ENCODE measurements around the gene RALGAPA2.

Gene RALGAPA2

DNA sequence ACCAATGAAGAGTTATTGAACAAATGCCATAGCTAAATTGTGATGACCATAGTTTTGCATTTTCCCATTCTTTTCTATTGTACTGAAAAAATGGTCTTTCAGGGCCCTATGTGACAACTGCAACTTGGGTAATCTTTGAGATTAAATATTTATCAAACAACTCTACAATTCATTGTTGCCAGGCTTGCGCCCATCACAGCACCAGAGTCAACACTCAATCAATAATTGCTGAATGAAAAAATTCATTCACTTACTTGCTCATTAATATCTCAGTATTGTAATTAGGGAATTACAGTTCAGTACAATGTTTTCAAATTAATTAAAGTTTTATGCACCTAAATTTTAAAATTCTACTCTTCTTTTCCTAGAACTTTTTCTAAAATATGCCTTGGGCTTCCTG is 7.7 kb upstream of the RALGAPA2 start:
- no peak for DNase-seq (ENCODE audit: low read depth)

DNA sequence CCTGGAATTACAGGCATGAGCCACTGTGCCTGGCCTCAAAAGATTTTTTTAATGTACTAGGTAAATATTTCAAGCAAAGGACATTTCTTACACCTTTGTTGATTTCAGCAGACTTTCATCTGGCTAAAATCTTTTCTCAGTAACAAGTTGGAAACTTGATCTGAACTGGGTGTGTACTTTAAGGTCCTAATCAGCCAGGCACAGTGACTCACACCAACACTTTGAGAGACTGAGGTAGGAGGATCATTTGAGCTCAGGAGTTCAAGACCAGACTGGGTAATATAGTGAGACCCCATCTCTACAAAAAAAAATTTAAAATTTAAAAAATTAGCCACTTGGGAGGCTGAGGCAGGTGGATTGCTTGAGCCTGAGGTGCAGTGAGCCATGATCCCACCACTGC is 7.0 kb upstream of the RALGAPA2 start:
- DNase-seq (ENCODE audit: low read depth): no peak

DNA sequence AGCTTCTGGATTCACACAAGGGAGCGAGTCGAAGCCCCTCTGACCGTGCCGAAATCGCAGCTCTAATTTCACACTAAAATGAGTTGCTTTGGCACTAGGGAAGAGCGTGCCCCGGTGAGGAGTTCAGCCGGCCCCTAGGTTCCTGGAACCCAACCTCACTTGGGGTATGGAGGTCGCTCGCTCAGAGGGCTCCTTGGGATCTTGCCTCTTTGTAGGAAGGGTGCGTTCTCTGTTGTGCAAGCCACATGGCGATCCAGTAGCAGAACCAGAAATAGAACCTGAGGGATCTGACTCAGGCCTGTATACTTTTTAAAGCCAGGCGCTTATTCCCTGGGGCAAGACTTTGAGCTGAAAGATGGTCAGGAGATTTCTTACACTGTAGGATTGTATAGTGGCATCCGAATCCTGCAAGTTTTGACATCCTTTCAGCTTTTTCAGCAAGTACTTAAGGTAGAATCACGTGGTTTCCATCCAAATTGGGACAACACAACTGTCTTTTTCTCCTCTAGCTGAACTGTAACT is 861 bp upstream of the RALGAPA2 start:
- no peak for DNase-seq (ENCODE audit: low read depth)

DNA sequence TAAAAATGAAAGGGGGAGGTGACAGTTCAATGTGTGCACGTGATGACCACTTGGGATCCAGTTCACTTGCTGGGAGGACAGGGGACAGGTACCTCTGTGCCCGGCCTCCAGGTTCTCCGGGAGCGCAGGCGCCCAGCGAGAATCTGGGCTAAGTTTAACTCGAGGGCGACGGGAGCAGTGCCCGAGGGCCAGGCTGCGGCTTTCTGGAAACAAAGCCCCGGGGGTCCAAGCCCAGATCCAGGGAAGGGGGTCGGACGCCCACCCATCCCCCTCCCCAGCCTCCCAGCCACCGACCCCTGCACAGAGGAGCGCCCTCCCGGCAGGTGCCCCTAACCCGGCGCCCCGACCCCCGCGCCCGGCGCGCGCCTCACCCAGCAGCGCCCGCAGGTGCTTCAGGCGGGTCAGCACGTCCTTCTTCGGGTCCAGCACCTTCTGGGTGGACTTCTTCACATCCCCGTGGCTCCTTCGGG is 405 bp downstream of the RALGAPA2 start:
- no peak for DNase-seq (ENCODE audit: low read depth)

DNA sequence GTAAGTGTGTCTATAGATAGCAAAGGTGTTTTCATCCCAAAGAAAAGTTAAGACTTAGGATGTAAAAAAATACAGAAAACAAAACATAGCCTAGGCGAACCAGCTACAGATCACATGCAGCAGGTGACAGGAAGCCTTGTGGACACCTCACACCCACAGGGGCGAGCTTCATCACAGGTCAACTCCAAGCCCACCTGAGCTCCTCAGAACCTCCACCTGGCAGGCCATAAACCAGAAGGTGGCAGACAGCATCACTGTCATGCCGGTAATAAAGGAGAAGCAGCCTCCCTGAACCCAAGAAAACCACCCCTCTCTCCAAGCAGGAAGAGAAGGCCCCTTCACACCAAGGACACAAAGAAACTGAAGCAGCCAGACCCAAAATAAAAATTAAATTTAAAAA is 1.0 kb downstream of the RALGAPA2 start:
- DNase-seq (ENCODE audit: low read depth): no peak

DNA sequence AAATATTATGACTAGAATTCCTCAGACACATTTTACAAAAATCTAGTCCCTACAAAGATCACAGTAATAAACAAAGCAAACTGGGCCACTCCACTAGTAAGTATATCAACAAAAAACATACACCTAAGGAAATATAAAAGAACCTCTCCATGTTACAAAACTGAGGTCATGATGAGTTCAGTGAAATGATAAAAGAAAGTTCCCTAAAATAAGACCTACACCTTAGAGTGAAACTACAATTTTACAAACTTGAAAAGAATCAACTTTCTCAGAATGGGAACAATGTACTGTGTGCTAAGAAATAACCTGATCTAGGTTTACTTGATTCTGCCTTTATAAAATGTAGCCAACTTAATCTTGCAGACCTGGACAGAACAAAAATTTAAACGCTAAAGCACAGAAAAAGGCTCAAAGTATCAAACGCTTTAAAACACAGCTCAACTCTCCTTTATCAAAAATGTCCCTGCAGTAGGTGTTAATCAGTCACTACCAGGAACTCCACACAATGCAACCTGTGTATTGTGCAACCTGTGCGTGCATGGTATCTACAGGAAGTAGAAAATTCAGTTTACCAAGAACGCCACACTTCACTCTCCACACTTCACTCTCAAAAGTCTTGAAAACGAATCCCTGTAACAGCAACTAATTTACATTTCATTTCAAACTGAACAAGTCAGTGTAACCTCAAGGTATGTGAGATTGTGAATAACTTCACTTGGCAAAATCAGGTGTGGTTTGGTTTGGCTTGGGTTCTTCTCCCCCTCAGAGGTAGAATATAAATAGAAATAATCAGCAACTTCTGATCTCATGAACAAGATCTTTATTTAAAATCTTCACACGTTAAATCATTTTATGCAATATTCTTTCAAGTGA is 1.8 kb downstream of the RALGAPA2 start:
- no peak for DNase-seq (ENCODE audit: low read depth)

DNA sequence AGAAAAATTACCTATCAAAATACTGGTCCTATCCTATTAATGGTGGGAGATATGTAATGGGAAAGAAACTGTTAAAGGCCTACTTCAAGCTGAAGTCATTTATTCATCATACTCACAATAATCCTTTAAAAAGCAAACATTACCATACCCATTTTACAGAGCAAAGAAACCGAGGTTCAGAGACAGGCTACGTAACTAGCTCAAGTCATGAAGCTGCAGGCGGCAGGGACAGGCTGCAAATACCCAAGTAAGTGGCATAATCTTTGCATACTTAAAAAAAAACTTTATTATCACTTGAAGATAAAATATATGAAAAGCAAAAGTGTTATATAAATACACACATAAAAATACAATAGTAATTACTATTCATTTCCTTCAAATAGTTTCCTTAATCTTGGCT is 2.6 kb downstream of the RALGAPA2 start:
- no peak for DNase-seq (ENCODE audit: low read depth)

DNA sequence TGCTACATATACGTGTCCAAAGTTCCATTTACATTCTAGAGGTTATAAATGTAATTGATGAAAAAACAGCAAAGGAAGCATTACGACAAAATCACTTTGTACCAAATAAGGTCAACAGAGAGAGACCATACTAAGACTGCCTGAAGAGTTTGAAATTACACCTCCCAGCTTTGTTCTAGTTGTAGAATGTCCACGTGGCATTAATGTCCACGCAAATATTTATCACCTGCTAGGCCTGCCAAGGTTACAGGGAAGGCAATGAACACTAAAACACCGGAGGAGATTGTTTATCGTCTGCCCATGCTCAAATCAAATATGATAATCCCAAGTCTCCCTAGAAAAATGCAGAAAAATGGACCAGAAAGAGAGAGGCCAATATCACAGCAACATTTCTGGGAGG is 6.2 kb downstream of the RALGAPA2 start:
- DNase-seq (ENCODE audit: low read depth): no peak

DNA sequence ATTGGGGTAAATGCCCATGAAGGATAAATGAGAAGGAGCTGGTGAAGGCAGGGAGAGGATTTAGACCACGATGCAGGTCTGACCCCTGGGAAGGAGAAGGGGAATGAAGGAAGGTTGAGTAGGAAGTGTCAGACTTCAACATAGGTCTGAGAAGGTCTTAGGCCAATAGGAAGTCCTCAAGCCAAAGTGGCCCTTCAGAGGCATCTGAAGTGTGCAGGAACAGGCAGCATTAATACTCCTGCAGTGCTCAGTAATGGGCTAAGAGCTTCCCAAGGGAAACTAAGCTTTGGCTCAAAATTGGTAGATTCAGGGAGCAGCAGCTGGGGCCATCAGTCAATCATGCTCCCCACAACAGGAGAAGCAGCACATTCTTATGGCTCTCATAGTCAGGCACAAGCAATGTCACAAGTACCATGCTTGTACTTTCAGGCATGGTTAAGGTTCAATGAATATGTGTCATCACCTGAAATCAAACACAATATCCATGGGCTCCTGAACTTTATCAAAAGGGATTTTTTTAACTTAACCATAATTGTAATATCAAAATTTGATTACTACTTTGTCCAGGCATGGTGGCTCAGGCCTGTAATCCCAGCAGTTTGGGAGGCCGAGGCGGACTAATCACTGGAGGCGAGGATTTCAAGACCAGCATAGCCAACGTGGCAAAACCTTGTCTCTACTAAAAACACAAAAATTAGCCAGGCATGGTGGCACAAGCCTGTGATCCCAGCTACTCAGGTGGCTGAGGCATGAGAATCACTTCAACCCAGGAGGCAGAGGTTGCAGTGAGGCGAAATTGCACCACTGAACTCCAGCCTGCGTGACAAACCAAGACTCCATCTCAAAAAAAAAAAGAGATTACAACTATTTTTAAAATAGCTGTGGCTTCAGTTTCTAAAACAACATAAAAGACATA is 9.9 kb downstream of the RALGAPA2 start:
- DNase-seq (ENCODE audit: low read depth): no peak

DNA sequence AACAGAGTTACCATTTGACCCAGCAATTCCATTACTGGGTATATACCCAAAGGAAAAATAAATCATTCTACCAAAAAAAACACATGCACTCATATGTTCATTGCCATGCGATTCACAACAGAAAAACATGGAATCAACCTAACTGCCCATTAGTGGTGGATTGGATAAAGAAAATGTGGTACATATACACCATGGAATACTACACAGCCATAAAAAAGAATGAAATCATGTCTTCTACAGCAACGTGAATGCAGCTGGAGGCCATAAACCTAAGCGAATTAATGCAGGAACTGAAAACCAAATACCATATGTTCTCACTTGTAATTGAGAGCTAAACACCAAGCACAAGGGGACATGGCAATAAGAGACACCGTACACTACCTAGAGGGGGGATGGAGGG is 12.5 kb downstream of the RALGAPA2 start:
- DNase-seq (ENCODE audit: low read depth): no peak

DNA sequence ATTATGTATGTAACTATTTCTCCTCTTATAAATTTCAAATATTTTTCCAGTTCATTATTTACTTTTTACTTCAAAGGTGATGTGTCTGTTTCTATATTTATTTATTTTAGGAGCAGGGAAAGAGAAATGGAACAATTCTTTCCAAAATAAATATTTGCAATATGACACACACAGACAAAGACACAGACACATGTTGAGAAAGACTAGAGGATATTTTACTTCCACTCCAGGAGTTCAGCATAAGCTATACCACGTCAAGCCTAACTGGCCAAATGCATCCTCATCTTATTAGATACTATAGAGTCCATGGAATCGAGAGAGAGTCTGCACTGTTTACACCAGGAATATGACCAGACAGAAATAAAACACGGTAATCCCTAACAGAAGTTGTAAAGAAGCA is 13.3 kb downstream of the RALGAPA2 start:
- no peak for DNase-seq (ENCODE audit: low read depth)

DNA sequence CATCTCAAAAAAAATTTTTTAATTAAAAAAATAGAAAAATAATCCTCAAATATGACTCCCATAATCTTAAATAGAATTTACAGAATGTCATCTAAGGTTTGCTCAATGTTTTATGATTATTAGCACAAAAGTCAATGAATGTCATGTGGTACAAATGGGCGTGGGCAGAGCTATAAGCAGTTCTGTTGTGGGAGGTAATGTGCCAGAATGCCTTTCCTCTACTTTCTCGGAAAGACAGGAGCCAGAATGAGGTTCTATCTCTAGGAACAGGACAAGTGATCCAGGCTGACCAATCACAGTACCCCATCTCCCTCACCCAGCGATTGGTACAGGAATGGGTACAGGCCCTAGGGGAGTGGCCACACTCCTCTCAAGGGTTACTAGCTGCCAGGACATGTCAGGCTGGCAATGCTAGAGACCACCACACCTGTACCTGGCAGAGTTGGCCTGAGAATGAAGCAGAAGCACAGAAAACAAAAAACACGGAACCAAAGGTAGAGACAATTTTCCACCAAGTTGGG is 15.1 kb downstream of the RALGAPA2 start:
- DNase-seq (ENCODE audit: low read depth): no peak

DNA sequence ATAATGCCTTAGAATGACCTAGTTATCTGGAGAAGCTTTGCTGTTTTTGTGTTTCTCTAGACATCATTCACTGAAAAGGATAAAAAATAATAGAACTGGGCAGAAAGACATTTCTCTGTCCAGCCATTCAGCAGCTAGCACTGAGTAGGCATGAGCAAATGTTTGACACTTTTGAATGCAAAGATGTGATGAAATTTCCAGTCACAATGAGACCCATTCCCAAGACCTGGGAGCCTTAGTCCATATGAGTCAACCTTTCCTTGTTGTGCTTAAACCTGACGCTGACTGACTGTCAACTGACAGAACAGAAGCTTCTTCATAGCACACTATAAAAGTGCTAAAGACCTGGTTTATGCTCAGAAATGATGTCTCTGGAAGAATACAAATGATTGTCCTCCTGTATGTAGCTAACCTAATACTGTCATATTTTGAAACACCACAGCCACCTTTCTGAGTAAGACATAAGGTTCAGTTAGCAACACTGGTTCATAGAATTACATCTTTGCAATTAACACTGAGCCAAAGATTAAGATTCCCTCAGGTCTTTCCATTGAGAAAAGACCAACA is 17.1 kb downstream of the RALGAPA2 start:
- DNase-seq (ENCODE audit: low read depth): no peak

DNA sequence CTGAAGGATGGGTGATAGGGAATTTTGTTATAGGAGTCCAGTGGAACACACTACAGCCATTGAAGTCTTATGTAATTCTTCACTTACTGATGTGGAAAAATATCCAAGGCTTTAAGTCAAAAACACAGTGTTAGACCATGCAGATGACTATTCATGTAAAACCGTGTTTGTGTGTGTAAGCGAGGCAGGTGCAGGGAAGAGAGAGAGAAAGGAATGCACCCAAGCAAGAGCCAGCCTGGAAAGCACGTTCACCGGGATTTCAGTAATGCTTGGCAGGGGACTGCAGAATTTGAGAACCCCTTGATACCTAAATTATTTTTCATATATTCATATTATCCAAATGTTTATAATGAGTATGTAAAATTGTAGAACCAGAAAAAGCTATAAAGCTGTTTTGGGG is 17.9 kb downstream of the RALGAPA2 start:
- no peak for DNase-seq (ENCODE audit: low read depth)

DNA sequence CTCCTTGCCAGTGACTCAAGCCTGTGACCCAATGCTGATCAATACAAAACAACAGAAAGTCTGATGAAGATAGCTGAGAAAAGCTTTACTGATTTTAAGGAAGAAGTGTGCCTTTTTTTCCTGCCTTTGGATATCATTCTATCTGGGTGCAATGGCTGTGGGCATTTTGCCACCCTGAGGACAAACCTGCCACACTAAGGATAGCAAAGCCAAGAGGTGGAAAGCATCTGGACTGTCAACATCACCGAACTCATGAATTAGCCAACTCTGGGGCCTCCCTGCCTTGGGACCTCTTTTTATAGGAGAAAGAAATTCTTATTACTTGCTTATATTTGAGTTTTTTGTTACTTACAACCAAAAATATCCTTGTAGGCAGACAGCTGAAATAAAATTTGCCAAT is 19.9 kb downstream of the RALGAPA2 start:
- no peak for DNase-seq (ENCODE audit: low read depth)

DNA sequence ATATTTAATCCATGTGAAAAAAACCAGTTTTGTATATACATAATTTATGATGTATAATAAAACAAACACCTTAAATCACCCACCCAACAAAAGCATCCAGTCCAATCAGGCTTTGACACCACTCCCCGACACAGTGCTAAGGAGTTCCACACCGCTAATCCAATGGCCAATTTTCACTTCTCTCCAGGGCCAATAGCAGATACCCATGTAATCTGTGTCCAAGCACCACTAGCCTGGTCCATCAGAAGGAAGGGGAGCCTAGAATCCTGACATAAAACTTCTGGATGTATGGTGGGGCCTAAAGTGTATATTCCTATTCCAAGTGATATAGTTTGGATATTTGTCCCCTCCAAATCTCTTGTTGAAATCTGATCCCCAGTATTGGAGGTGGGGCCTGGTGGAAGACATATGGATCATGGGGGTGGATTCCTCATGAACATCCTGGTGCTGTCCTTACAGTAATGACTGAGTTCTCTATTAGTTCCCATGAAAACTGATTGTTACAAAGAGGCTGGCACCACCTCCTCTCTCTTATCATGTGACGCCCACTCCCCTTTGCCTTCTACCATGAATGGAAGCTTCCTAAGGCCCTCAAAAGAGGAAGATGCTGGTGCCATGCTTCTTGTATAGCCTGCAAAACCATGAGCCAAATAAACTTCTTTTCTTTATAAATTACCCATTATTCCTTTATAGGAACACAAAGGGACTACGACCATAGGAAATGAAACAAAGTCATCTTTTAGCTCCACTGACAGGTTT is 20.8 kb downstream of the RALGAPA2 start:
- no peak for DNase-seq (ENCODE audit: low read depth)

DNA sequence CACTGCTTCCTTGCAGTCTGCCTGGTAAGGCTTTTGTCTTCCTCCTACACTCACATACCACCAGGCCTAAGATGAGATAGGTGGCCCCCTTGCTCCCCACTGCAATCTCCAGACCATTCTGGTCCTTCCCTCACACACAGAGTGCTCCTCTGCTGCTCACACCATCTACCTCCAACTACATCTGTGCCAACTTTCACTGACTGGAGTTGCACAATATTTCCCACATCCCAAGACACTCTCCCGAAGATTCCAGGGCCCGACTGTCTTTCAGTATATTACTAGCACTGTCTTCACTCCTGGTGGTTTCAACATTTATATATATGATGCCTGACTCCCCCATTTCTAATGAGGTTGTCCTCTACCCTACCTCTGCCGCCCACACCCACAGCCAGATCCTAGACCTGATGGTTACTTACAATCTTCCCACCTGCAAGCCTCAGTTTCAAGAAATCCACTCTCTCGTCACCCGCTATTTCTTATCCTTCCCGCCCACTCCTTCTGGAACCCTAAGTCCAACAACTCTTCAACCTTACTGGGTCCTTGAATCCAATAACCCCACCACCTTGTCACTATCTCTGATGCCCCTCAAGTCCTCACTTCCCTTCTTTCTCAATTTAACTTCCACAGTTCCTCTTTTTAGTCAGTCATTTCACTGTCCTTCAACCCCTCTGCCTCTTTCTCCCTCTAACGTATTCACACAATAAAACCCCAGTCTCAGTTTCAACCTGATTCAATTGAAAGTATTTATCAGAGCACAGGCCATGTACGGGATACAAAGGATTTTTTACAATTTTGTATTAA is 21.6 kb downstream of the RALGAPA2 start:
- DNase-seq (ENCODE audit: low read depth): no peak

DNA sequence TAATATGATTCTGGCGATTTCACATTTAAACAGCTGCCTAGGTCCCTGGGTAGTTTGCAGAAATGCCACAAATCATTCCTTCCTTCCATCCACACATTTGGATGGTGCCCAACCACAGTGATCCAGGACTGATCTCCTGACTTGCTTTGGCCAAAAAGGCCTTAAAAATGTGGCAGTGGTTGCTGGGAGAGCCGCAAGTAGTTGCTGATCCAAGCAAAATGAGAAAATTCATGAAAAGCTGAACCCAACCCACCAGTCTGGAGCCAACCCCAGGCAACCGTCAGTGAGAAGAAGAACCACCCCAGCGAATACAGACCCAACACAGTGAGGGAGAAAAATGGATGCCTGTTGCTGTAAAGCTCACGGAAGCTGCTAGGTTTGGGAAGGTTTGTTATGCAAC is 25.1 kb downstream of the RALGAPA2 start:
- no peak for DNase-seq (ENCODE audit: low read depth)

DNA sequence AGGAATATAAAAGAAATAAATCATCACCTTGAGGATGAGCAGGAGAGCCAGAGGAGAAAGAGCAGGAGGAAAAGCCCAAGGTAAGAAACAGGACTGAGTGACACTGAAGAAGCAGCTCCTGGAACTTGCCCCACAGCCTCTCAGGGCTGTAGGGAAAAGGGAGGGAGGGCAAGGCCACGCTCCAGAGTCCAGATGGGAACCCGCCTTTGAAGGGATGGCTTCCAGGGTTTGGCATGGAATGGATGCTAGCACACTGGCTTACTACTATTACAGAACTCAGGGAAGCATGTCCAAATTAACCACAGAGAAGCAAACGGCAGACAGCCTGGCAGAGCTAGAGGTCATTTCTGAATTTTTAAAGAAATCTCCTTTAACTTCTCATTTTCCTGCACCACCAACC is 26.8 kb downstream of the RALGAPA2 start:
- DNase-seq (ENCODE audit: low read depth): no peak

DNA sequence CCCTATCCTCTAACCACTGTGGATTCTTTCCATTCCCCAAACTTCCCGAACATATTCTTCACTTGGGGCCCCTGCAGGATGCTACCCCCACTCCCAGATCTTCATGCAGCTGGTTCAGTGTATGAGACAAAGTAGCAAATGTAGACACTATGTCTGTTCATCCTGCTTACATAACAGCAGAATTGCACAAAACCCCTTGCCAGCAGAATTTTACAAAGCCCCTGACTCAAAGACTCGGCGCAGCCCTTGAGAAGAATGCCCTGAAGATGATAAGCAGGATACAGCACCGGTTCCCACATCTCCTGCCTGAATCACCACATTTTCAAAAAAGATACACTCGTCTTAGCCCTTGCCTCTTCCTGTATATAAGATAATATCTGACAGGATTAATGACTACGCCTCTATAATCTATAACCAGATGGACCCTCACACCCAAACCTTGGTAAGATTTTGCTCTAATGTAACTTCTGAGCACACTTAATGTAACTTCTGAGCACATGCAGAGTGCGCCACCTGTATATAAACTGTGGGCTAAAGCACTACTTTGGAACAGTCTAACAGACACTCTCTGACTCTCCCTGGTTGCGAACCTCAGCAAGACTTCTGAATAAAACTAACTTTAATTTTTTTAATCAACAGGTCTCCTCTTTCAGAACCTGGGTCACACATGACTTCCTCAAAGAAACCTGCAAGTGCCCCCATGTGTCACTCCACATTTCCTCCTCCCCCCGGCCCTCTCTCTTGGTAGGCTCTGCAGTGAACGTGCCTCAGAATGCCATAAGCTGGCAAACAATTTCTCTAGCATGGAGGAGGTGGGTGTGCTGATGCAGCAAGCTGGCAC is 28.7 kb downstream of the RALGAPA2 start:
- no peak for DNase-seq (ENCODE audit: low read depth)

Data from stimulated activated CD8-positive, alpha-beta memory T cell treated with anti-CD3 and anti-CD28 coated beads, Interleukin-7, amount 100 ng/mL, for 24 hours (primary cell).